Measurements from ENCODE around the gene RAF1. TPM values are rescaled to one million over a fixed set of nuclear protein-coding genes. Genes with fewer than 3 reads are reported as not detected.
A peak's percentile ranks its signal among the peaks of the same experiment; 100 is the strongest.

The RAF1 gene
- total RNA-seq, 3 donors from 2014 or later (not counting 1 experiment from before 2014, with no cell fraction given) = 142 to 168 (median 156) TPM

DNA sequence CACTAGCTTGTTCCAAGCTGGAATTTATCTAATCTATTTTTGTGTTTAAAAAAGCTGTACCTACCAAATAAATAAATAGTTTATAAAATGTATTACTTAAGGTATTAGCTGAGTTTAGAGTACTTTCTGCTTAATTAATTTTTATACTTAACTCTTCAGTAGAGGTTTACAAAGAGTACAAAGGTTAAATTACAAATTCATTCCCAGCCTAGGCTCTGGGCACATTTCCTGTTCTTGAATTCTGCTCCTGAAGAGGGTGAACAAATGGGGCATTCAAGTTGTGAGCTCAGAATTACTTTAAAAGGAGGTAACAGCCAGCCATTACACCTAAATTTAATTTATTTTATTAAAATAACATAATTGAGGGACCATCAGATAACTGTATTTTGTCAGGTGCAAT lies 80.6 kb downstream of the RAF1 start:
- no peak overlapping the region for H3K27ac Mint-ChIP-seq
- Histone ChIP-seq H3K27me3 (ENCODE audit: control insufficient read depth, insufficient read depth, low read length) (no peaks in the 10 kb centered on the region), H3K36me3 (ENCODE audit: control insufficient read depth, insufficient read depth, low read length) (peaks cover 78% of the 10 kb centered on the region), H3K4me3 (ENCODE audit: low read length) (no peak overlapping the region), H3K9me3 (ENCODE audit: control insufficient read depth, insufficient read depth, low read length) (no peaks in the 10 kb centered on the region), H3K27ac (ENCODE audit: low read length) (no peak overlapping the region), H3K4me1 (ENCODE audit: control insufficient read depth, insufficient read depth, low read length) (no peaks in the 10 kb centered on the region)
- intact Hi-C loops (cut with micrococcal nuclease) = no loop called here
- peaks cover 9% of the 10 kb centered on the region for H3K36me3 Mint-ChIP-seq
- no peak overlapping the region for H3K4me3 Mint-ChIP-seq
- no peaks in the 10 kb centered on the region for H3K27me3 Mint-ChIP-seq (ENCODE audit: low read depth in 2 of 2)
- peaks cover 0 to 9% of the 10 kb centered on the region in 2 donors for H3K4me1 Mint-ChIP-seq
- no peaks in the 10 kb centered on the region for H3K9me3 Mint-ChIP-seq
- DNase-seq (no peak), ATAC-seq (no peak)
- TF ChIP-seq, protein P1, sequence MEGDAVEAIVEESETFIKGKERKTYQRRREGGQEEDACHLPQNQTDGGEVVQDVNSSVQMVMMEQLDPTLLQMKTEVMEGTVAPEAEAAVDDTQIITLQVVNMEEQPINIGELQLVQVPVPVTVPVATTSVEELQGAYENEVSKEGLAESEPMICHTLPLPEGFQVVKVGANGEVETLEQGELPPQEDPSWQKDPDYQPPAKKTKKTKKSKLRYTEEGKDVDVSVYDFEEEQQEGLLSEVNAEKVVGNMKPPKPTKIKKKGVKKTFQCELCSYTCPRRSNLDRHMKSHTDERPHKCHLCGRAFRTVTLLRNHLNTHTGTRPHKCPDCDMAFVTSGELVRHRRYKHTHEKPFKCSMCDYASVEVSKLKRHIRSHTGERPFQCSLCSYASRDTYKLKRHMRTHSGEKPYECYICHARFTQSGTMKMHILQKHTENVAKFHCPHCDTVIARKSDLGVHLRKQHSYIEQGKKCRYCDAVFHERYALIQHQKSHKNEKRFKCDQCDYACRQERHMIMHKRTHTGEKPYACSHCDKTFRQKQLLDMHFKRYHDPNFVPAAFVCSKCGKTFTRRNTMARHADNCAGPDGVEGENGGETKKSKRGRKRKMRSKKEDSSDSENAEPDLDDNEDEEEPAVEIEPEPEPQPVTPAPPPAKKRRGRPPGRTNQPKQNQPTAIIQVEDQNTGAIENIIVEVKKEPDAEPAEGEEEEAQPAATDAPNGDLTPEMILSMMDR (IDR thresholded peaks at IDR 0.05) = no peak

DNA sequence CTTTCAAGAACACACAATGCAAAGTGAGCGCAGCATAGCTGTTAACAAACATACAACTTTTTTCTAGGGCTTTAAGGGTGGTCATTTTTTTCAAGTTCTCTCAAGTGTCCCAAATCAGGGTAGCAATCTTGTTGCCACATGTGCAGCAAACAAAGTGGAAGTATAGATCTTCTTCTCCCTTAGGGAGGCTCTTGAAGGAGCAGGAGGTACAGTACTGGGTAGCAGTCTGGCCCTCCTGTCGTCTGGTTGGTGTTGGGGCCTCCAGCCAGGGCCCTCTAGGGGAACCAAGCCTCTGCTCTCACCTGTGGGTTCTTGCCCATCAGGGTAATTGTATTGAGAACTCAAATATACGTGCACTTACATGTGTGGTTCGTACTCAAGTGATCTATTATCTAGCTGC lies 81.2 kb downstream of the RAF1 start:
- TF ChIP-seq, protein P1 (IDR thresholded peaks at IDR 0.05) = no peak
- Mint-ChIP-seq H3K4me3 (no peak overlapping the region), H3K27ac (peak overlapping the region in 1 of 2 donors; percentile 14), H3K27me3 (ENCODE audit: low read depth in 2 of 2) (no peaks in the 10 kb centered on the region), H3K4me1 (peaks cover 0 to 9% of the 10 kb centered on the region in 2 donors), H3K36me3 (peaks cover 9% of the 10 kb centered on the region), H3K9me3 (no peaks in the 10 kb centered on the region)
- Histone ChIP-seq H3K4me1 (ENCODE audit: control insufficient read depth, insufficient read depth, low read length) (no peaks in the 10 kb centered on the region), H3K4me3 (ENCODE audit: low read length) (no peak overlapping the region), H3K27me3 (ENCODE audit: control insufficient read depth, insufficient read depth, low read length) (no peaks in the 10 kb centered on the region), H3K36me3 (ENCODE audit: control insufficient read depth, insufficient read depth, low read length) (peaks cover 76% of the 10 kb centered on the region), H3K27ac (ENCODE audit: low read length) (no peak overlapping the region), H3K9me3 (ENCODE audit: control insufficient read depth, insufficient read depth, low read length) (no peaks in the 10 kb centered on the region)
- WGBS (ENCODE audit: insufficient coverage) = 97% methylated on average over 4 of the region's 4 CpGs
- DNase-seq (no peak), ATAC-seq (no peak)
- intact Hi-C loops (cut with micrococcal nuclease) = no loop called here

DNA sequence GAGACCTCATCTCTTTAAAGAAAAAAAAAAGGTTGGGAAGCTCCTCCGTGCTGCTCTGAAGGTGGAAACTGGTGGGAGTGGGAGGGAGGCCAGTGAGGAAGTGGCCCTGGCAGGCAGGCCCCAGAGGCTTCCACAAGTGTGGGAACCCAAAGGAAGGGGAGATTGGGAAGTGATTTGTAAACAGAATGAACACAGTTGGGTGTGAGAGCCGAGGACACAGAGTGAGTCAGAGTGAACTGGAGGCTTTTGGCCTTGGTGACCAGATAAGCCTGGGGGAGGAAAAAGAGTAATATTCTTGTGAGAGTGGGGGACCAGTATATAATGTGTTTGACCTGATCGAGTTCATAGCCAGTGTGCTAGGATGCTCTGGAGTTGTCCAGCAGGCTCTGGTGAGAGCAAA lies 84.0 kb downstream of the RAF1 start:
- Histone ChIP-seq H3K4me1 (ENCODE audit: control insufficient read depth, insufficient read depth, low read length) (no peaks in the 10 kb centered on the region), H3K27ac (ENCODE audit: low read length) (no peak overlapping the region), H3K4me3 (ENCODE audit: low read length) (no peak overlapping the region), H3K27me3 (ENCODE audit: control insufficient read depth, insufficient read depth, low read length) (no peaks in the 10 kb centered on the region), H3K9me3 (ENCODE audit: control insufficient read depth, insufficient read depth, low read length) (no peaks in the 10 kb centered on the region), H3K36me3 (ENCODE audit: control insufficient read depth, insufficient read depth, low read length) (peaks cover 78% of the 10 kb centered on the region)
- H3K36me3 Mint-ChIP-seq = peaks cover 28% of the 10 kb centered on the region
- DNase-seq (no peak), ATAC-seq (no peak)
- peaks cover 0 to 9% of the 10 kb centered on the region in 2 donors for H3K4me1 Mint-ChIP-seq
- 58% methylated on average over 3 of the region's 3 CpGs for WGBS (ENCODE audit: insufficient coverage)
- H3K4me3 Mint-ChIP-seq = no peak overlapping the region
- no peaks in the 10 kb centered on the region for H3K27me3 Mint-ChIP-seq (ENCODE audit: low read depth in 2 of 2)
- TF ChIP-seq, protein P1 (IDR thresholded peaks at IDR 0.05) = no peak
- peak overlapping the region; percentile 70 to 85 for H3K27ac Mint-ChIP-seq
- intact Hi-C loops (cut with micrococcal nuclease) = no loop called here
- H3K9me3 Mint-ChIP-seq = no peaks in the 10 kb centered on the region

DNA sequence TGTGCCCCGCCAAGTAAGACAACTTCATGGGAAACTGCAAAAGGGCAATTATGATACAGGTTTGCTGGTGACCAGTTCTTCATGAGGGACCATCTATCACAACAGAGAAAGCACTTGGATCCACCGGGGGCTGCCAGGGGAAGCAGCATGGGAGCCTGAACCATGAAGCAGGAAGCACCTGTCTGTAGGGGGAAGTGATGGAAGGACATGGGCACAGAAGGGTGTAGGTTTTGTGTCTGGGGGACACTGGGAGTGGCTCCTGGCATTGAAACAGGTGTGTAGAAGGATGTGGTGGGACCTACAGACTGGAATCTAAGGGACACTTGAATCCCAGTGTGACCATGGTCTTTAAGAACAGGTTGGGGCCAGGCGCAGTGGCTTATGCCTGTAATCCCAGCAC lies 84.5 kb downstream of the RAF1 start:
- H3K4me1 Mint-ChIP-seq = peaks cover 0 to 9% of the 10 kb centered on the region in 2 donors
- no peaks in the 10 kb centered on the region for H3K4me1 ChIP-seq (ENCODE audit: control insufficient read depth, insufficient read depth, low read length)
- H3K9me3 Mint-ChIP-seq = no peaks in the 10 kb centered on the region
- H3K36me3 Mint-ChIP-seq = peaks cover 28% of the 10 kb centered on the region
- H3K27ac Mint-ChIP-seq = peak overlapping the region; percentile 70 to 85
- H3K4me3 Mint-ChIP-seq = no peak overlapping the region
- H3K9me3 ChIP-seq (ENCODE audit: control insufficient read depth, insufficient read depth, low read length) = no peaks in the 10 kb centered on the region
- intact Hi-C loops (cut with micrococcal nuclease) = no loop called here
- no peak for DNase-seq
- H3K4me3 ChIP-seq (ENCODE audit: low read length) = no peak overlapping the region
- H3K27me3 Mint-ChIP-seq (ENCODE audit: low read depth in 2 of 2) = no peaks in the 10 kb centered on the region
- peaks cover 78% of the 10 kb centered on the region for H3K36me3 ChIP-seq (ENCODE audit: control insufficient read depth, insufficient read depth, low read length)
- H3K27ac ChIP-seq (ENCODE audit: low read length) = no peak overlapping the region
- 65% methylated on average over 3 of the region's 3 CpGs for WGBS (ENCODE audit: insufficient coverage)
- TF ChIP-seq, protein P1 (IDR thresholded peaks at IDR 0.05) = no peak
- no peaks in the 10 kb centered on the region for H3K27me3 ChIP-seq (ENCODE audit: control insufficient read depth, insufficient read depth, low read length)
- ATAC-seq = no peak

All from natural killer cell (primary cell).